ENCODE data around the gene TMEM51.

DNA sequence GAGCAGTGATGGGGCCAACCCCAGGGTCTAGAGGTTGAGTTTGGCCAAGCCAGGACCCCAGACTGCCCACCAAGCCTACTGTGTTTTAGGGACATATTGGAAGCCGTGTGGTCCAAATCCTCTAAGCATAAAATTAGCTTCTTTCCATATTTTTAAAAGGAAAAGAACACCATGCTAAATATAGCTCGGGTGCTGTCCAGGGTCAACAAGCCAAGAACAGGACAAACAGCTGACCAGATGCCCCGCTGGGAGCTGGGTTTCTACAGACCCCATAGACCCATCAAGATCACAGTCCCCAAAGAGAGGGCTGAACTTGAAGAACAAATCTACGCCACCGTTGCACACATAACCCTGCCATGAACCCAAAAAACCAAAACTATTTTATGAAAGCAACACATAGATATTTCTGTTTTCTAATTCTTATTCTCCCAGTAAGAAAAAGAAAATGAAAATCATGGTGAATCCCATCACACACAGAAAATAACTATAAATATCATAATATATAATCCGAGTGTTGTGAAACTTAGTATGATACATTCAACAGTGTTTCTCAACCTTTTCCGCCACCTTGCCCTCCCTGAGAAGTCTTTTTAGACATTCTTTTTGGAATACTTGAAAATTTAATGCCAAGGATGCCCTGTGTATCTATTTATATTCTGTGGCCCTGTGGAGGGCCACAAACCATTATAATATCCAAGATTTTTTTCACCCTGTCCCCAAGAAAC lies 57.3 kb downstream of the TMEM51 start:
- TF ChIP-seq CTCF (IDR thresholded peaks at IDR 0.05; ENCODE audit: insufficient read depth, low read length, poor library complexity, severe bottlenecking) = no peak
- no peak for TF ChIP-seq EZH2phosphoT487 (conservative IDR thresholded peaks at IDR 0.05; ENCODE audit: low read length)
